DND-41 (cell line): ENCODE data around the gene PTMS.

ENCODE experiments used
- EZH2 ChIP-seq: IDR thresholded peaks from 3 replicates; pipeline ENCODE4 v1.6.1; 2012; ENCODE audit warnings: borderline replicate concordance, low read depth, mild to moderate bottlenecking, moderate library complexity, low read length, inconsistent platforms; ENCODE audit not compliant: severe bottlenecking
- TF ChIP-seq, protein P1 (sequence below): IDR thresholded peaks from 2 replicates; pipeline ENCODE4 v1.5.1; 2012; ENCODE audit warnings: borderline replicate concordance, low read length, moderate library complexity, mild to moderate bottlenecking; ENCODE audit not compliant: poor library complexity, severe bottlenecking; ENCODE audit errors: extremely low read depth

DNA sequence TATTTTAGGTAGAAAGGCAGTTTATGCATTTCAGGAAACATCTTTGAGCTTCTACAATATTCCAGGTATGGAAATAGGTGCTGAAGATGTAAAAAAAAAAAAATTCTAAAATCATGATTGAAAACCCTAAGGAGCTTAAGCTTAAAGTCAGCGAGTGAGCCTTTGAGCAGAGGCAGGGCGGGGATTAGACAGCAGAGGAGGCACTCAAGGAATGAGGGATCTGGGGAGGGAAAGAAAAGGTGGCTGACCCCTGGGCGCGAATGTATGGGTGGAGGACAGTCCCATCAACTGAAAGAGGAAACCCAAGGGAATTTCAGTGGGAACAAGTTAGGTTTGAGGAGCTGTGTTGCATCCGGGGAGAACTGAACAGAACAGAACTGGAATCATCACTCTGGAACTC lies 6.4 kb upstream of the PTMS start:
- TF ChIP-seq, protein P1, sequence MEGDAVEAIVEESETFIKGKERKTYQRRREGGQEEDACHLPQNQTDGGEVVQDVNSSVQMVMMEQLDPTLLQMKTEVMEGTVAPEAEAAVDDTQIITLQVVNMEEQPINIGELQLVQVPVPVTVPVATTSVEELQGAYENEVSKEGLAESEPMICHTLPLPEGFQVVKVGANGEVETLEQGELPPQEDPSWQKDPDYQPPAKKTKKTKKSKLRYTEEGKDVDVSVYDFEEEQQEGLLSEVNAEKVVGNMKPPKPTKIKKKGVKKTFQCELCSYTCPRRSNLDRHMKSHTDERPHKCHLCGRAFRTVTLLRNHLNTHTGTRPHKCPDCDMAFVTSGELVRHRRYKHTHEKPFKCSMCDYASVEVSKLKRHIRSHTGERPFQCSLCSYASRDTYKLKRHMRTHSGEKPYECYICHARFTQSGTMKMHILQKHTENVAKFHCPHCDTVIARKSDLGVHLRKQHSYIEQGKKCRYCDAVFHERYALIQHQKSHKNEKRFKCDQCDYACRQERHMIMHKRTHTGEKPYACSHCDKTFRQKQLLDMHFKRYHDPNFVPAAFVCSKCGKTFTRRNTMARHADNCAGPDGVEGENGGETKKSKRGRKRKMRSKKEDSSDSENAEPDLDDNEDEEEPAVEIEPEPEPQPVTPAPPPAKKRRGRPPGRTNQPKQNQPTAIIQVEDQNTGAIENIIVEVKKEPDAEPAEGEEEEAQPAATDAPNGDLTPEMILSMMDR: no peak
- no peak for TF ChIP-seq EZH2
